ENCODE measurements around the gene FAM25A.
A peak's percentile ranks its signal among the peaks of the same experiment; 100 is the strongest.
"Not testable (repeated sequence)": the region's sequence is repeated elsewhere in the genome, so short reads cannot be mapped to it uniquely, and the experiment has no call there.

The FAM25A gene

DNA sequence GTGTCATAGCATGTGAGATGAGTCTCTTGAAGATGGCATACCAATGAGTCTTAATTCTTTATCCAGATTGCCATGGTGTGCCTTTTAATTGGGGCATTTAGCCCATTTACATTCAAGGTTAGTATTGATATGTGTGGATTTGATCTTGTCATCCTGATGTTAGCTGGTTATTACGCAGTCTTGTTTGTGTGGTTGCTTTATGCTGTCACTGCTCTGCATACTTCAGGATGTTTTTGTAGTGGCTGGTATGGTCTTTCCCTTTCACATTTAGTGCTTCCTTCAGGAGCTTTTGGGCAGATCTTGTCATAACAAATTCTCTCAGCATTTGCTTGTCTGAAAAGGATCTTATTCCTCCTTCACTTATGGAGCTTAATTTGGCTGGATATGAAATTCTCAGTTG, 16.5 kb downstream of the FAM25A start:
- intact Hi-C loops (cut with DNase I; ENCODE audit: low total_unique reads) = no loop called here
- Histone ChIP-seq H3K27ac (no peak overlapping the region), H3K9me3 (peaks cover 0 to 17% (median 10%) of the 10 kb centered on the region in 3 donors), H3K4me3 (no peak overlapping the region), H3K4me1 (no peaks in the 10 kb centered on the region), H3K36me3 (no peaks in the 10 kb centered on the region), H3K27me3 (no peaks in the 10 kb centered on the region)
- DNase-seq = no peak
- no peak for TF ChIP-seq CTCF (IDR thresholded peaks at IDR 0.05)

- no peaks in the 10 kb centered on the region for H3K27me3 ChIP-seq
- H3K9me3 ChIP-seq = peaks cover 0 to 17% (median 10%) of the 10 kb centered on the region in 3 donors
- H3K27ac ChIP-seq = no peak overlapping the region
- no peaks in the 10 kb centered on the region for H3K4me1 ChIP-seq
- DNase-seq = no peak
- intact Hi-C loops (cut with DNase I; ENCODE audit: low total_unique reads) = no loop called here
- H3K36me3 ChIP-seq = no peaks in the 10 kb centered on the region
- no peak for TF ChIP-seq CTCF (IDR thresholded peaks at IDR 0.05)
- no peak overlapping the region for H3K4me3 ChIP-seq
Observed at GRCh38 chr10:87038286-87038717, 18.2 kb downstream of the FAM25A start.

- H3K27ac ChIP-seq = no peak overlapping the region
- peaks cover 0 to 17% (median 10%) of the 10 kb centered on the region in 3 donors for H3K9me3 ChIP-seq
- no peaks in the 10 kb centered on the region for H3K4me1 ChIP-seq
- no peak for TF ChIP-seq CTCF (IDR thresholded peaks at IDR 0.05)
- H3K36me3 ChIP-seq = peaks cover 0 to 4% (median 0%) of the 10 kb centered on the region in 3 donors
- H3K27me3 ChIP-seq = no peaks in the 10 kb centered on the region
- DNase-seq = no peak
- intact Hi-C loops (cut with DNase I; ENCODE audit: low total_unique reads) = no loop called here
- no peak overlapping the region for H3K4me3 ChIP-seq
Observed at GRCh38 chr10:87038786-87039185, 18.7 kb downstream of the FAM25A start.

DNA sequence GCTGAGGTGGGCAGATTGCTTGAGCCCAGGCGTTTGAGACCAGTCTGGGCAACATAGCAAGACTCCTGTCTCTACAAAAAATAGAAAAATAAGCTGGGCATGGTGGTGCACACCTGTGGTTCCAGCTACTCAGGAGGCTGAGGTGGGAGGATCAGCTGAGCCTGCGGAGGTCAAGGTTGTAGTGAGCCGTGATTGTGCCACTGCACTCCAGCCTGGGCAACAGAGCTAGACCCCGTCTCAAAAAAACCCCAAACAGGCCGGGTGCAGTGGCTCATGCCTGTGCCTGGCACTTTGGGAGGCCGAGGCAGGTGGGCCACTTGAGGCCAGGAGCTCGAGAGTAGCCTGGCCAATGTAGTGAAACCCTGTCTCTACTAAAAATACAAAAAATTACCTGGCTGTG, 23.5 kb downstream of the FAM25A start:
- H3K4me3 ChIP-seq; H3K27ac ChIP-seq; H3K4me1 ChIP-seq; intact Hi-C loops (cut with DNase I; ENCODE audit: low total_unique reads); H3K27me3 ChIP-seq; DNase-seq: not testable (repeated sequence)
- H3K36me3 ChIP-seq = peaks cover 19 to 34% (median 19%) of the 10 kb centered on the region in 3 donors
- H3K9me3 ChIP-seq = peaks cover 0 to 10% (median 6%) of the 10 kb centered on the region in 3 donors

- no peak for DNase-seq
- no peaks in the 10 kb centered on the region for H3K9me3 ChIP-seq
- no peak overlapping the region for H3K4me3 ChIP-seq
- no peak overlapping the region for H3K27ac ChIP-seq
- H3K36me3 ChIP-seq = peaks cover 30 to 52% (median 34%) of the 10 kb centered on the region in 3 donors
- TF ChIP-seq CTCF (IDR thresholded peaks at IDR 0.05) = no peak
- intact Hi-C loops (cut with DNase I; ENCODE audit: low total_unique reads) = no loop called here
- no peaks in the 10 kb centered on the region for H3K27me3 ChIP-seq
- no peaks in the 10 kb centered on the region for H3K4me1 ChIP-seq
Observed at GRCh38 chr10:87045434-87045938, 25.4 kb downstream of the FAM25A start.

GRCh38 chr10:87053111-87053510, 33.0 kb downstream of the FAM25A start:
- Histone ChIP-seq H3K4me1 (no peaks in the 10 kb centered on the region), H3K27me3 (no peaks in the 10 kb centered on the region), H3K27ac (peak overlapping the region in 1 of 2 donors; percentile 16), H3K36me3 (peaks cover 65 to 98% (median 74%) of the 10 kb centered on the region in 3 donors), H3K4me3 (no peak overlapping the region), H3K9me3 (no peaks in the 10 kb centered on the region)
- DNase-seq = peak; percentile 62 to 72
- TF ChIP-seq CTCF (IDR thresholded peaks at IDR 0.05) = no peak
- intact Hi-C loops (cut with DNase I; ENCODE audit: low total_unique reads) = no loop called here

All from tibial artery (tissue), 4 donors.